HFFc6 (cell line): Measurements from ENCODE around the gene DYNLT5. TPM values are rescaled to one million over a fixed set of nuclear protein-coding genes. Genes with fewer than 3 reads are reported as not detected.
"Not testable (repeated sequence)": the region's sequence is repeated elsewhere in the genome, so short reads cannot be mapped to it uniquely, and the experiment has no call there.

Source experiments
- DNase-seq: peaks from one replicate; pipeline ENCODE4 v3.0.0-alpha.2; 2018
- H3K27ac Mint-ChIP-seq: 2 replicates; pipeline ENCODE4 v1.8.0; 2020; ENCODE audit warnings: mild to moderate bottlenecking, mixed read lengths
- H3K27me3 Mint-ChIP-seq: 2 replicates; pipeline ENCODE4 v1.8.0; 2021; ENCODE audit warnings: mild to moderate bottlenecking, moderate library complexity, mixed read lengths; ENCODE audit not compliant: insufficient read depth
- H3K36me3 Mint-ChIP-seq: 2 replicates; pipeline ENCODE4 v1.8.0; 2021; ENCODE audit warnings: low read depth, mixed read lengths
- H3K4me1 Mint-ChIP-seq: 2 replicates; pipeline ENCODE4 v1.8.0; 2020; ENCODE audit warnings: low read depth, mixed read lengths
- H3K4me3 Mint-ChIP-seq: 2 replicates; pipeline ENCODE4 v1.8.0; 2020; ENCODE audit warnings: mild to moderate bottlenecking, moderate library complexity, mixed read lengths
- H3K9me3 Mint-ChIP-seq: 2 replicates; pipeline ENCODE4 v1.8.0; 2020; ENCODE audit warnings: mild to moderate bottlenecking, mixed read lengths
- total RNA-seq, 6 experiments: library from RNA; stranded (reverse); fragmentation: NEBNext Ultra II Directional; extraction: Animal tissue kit (Norgen Biotek cat#: 25700); gene quantifications; 2 replicates in 1 of 6; 3 replicates in 5 of 6; pipeline ENCODE4 v1.2.3, GENCODE V29; 2021
- TF ChIP-seq, protein P1 (sequence below): fragments of 200-600 bp; sonication (generic); IDR thresholded peaks from 2 replicates; pipeline ENCODE4 v1.5.0; 2021; ENCODE audit warnings: antibody characterized with exemption, mild to moderate bottlenecking

The DYNLT5 gene
- total RNA-seq, 6 experiments from 2014 or later, result 0.69 to 2.4 (median 1.8) TPM

DNA sequence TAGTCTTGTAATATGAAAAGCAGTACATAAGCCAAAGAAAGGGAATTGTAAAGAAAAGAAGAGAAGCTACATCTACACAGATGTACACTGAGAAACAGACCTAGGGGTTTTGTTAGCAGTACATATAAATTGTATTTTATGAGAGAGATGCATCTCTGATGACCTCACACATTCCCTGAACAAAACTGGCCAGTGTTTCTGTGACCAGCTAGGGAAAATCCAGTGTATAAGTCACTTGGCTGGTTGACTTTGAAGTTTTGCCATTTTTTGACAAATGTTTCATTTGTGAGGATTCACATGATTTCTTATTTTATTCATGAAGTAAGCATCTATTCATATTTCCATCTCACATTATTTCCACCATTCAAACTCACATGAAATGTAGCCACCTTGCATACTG, 28.3 kb upstream of the DYNLT5 start:
- H3K4me3 Mint-ChIP-seq, result no peak overlapping the region
- TF ChIP-seq, protein P1, sequence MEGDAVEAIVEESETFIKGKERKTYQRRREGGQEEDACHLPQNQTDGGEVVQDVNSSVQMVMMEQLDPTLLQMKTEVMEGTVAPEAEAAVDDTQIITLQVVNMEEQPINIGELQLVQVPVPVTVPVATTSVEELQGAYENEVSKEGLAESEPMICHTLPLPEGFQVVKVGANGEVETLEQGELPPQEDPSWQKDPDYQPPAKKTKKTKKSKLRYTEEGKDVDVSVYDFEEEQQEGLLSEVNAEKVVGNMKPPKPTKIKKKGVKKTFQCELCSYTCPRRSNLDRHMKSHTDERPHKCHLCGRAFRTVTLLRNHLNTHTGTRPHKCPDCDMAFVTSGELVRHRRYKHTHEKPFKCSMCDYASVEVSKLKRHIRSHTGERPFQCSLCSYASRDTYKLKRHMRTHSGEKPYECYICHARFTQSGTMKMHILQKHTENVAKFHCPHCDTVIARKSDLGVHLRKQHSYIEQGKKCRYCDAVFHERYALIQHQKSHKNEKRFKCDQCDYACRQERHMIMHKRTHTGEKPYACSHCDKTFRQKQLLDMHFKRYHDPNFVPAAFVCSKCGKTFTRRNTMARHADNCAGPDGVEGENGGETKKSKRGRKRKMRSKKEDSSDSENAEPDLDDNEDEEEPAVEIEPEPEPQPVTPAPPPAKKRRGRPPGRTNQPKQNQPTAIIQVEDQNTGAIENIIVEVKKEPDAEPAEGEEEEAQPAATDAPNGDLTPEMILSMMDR, result no peak
- peaks cover 53% of the 10 kb centered on the region for H3K4me1 Mint-ChIP-seq
- H3K27me3 Mint-ChIP-seq, result no peaks in the 10 kb centered on the region; the same call in 1 of the 2 replicates
- no peak for DNase-seq
- peaks cover 24% of the 10 kb centered on the region for H3K36me3 Mint-ChIP-seq
- 0 out of 2 replicates have a peak, but pooled peaks cover 3% of the 10 kb centered on the region for H3K9me3 Mint-ChIP-seq
- no peak overlapping the region for H3K27ac Mint-ChIP-seq

DNA sequence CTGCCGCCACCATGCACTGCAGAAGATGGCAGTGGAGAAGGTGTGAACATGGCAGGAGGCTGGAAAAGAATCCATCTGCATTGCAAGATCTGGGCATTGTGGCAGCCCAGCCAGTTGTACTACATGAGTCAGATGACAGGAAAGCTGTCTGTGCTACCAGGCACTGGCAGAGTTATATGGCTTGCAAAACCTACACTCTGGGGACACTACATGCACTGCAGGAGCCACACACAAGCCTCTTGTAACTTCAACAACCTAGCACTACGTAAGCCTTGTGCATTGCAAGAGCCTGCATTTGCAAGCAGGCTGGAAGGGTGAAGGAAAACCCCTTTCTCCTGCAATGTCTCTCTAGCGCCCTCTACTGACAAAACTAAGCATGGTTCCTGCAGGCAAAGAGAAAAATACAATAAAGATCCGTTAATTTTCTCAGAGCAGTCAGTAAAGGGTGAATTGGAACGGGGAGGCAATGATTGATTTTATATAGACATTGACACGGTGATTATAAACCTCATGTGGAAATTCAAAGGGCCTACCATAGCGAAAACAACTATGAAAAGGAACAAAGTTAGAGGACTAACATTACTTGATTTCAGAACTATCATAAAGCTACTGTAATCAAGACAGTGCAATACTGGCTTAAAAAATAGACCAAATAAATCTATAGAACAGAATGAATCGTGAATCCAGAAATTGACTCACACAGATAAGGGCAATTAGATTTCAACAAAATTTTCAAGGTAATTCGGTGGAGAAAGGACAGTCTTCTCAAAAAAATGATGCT, 26.2 kb upstream of the DYNLT5 start:
- Mint-ChIP-seq H3K9me3 (0 out of 2 replicates have a peak, but pooled peaks cover 3% of the 10 kb centered on the region), H3K36me3 (peaks cover 36% of the 10 kb centered on the region), H3K4me1 (peaks cover 66% of the 10 kb centered on the region), H3K27me3 (no peaks in the 10 kb centered on the region; the same call in 1 of the 2 replicates), H3K27ac (peak overlapping the region; percentile 54), H3K4me3 (no peak overlapping the region)
- TF ChIP-seq, protein P1, result peak; percentile 98
- peak; percentile 42 for DNase-seq

- no peaks in the 10 kb centered on the region for H3K27me3 Mint-ChIP-seq
- 0 out of 2 replicates have a peak, but pooled peaks cover 3% of the 10 kb centered on the region for H3K9me3 Mint-ChIP-seq
- TF ChIP-seq, protein P1, result no peak
- peak overlapping the region; percentile 25; the same call in 1 of the 2 replicates for H3K27ac Mint-ChIP-seq
- peak; percentile 22 for DNase-seq
- no peak overlapping the region for H3K4me3 Mint-ChIP-seq
- peaks cover 30% of the 10 kb centered on the region for H3K36me3 Mint-ChIP-seq
- H3K4me1 Mint-ChIP-seq, result peaks cover 85% of the 10 kb centered on the region
These were observed 24.2 kb upstream of the DYNLT5 start for GRCh38 chr1:66728021-66728420.

DNA sequence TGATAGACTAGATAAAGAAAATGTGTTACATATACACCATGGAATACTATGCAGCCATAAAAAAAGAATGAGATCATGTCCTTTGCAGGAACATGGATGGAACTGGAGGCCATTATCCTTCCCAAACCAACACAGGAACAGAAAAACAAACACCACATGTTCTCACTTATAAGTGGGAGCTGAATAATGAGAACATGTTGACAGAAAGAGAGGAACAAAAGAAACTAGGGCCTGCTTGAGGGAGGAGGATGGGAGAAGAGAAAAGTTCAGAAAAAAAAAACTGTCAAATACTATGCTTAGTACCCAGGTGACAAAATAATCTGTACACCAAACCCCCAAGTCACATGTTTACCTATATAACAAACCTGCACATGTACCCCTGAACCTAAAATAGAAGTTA, 23.5 kb upstream of the DYNLT5 start:
- 0 out of 2 replicates have a peak overlapping the region, but pooled peaks have one; percentile 4 for H3K27ac Mint-ChIP-seq
- not testable (repeated sequence) for H3K9me3 Mint-ChIP-seq, DNase-seq, H3K4me3 Mint-ChIP-seq, H3K27me3 Mint-ChIP-seq
- H3K36me3 Mint-ChIP-seq, result peaks cover 29% of the 10 kb centered on the region
- H3K4me1 Mint-ChIP-seq, result peaks cover 89% of the 10 kb centered on the region

- DNase-seq, result no peak
- TF ChIP-seq, protein P1, result no peak
- no peak overlapping the region for H3K27ac Mint-ChIP-seq
These were observed 23.1 kb upstream of the DYNLT5 start for GRCh38 chr1:66729119-66729518.

GRCh38 chr1:66729523-66729922, 22.7 kb upstream of the DYNLT5 start:
- peaks cover 83% of the 10 kb centered on the region for H3K4me1 Mint-ChIP-seq
- DNase-seq, result no peak
- no peak overlapping the region for H3K4me3 Mint-ChIP-seq
- no peaks in the 10 kb centered on the region for H3K27me3 Mint-ChIP-seq
- H3K36me3 Mint-ChIP-seq, result peaks cover 29% of the 10 kb centered on the region
- no peak overlapping the region for H3K27ac Mint-ChIP-seq
- TF ChIP-seq, protein P1, result no peak
- H3K9me3 Mint-ChIP-seq, result 0 out of 2 replicates have a peak, but pooled peaks cover 3% of the 10 kb centered on the region

More at GRCh38 chr1:66729119-66729518, 23.1 kb upstream of the DYNLT5 start:
- no peak overlapping the region for H3K4me3 Mint-ChIP-seq
- H3K9me3 Mint-ChIP-seq, result 0 out of 2 replicates have a peak, but pooled peaks cover 3% of the 10 kb centered on the region
- peaks cover 87% of the 10 kb centered on the region for H3K4me1 Mint-ChIP-seq
- H3K27me3 Mint-ChIP-seq, result no peaks in the 10 kb centered on the region
- peaks cover 29% of the 10 kb centered on the region for H3K36me3 Mint-ChIP-seq
